Neural progenitor cell (in vitro differentiated cells): ENCODE data around the gene TEX101. TPM values are rescaled to one million over a fixed set of nuclear protein-coding genes. Genes with fewer than 3 reads are reported as not detected.

ENCODE experiments used
- DNase-seq: peaks from one replicate; pipeline ENCODE4 v3.0.0-alpha.2; 2016; ENCODE audit warnings: low spot score
- H2AFZ ChIP-seq: fragments of 200-600 bp; sonication (generic); replicated peaks from 2 replicates; pipeline ENCODE4 v1.6.1; 2016; ENCODE audit warnings: antibody characterized with exemption
- H3F3A ChIP-seq: fragments of 200-600 bp; sonication (generic); 2 replicates; pipeline ENCODE4 v1.6.1; 2016; ENCODE audit warnings: antibody characterized with exemption, low read depth
- H3K27ac ChIP-seq: fragments of 200-600 bp; sonication (generic); 2 replicates; pipeline ENCODE4 v1.5.1; 2016; ENCODE audit warnings: mild to moderate bottlenecking
- H3K27me3 ChIP-seq: fragments of 200-600 bp; sonication (generic); 2 replicates; pipeline ENCODE4 v1.6.1; 2016; ENCODE audit warnings: mild to moderate bottlenecking, moderate library complexity
- H3K36me3 ChIP-seq: fragments of 200-600 bp; sonication (generic); 2 replicates; pipeline ENCODE4 v1.5.1; 2016
- H3K4me1 ChIP-seq: fragments of 200-600 bp; sonication (generic); 2 replicates; pipeline ENCODE4 v1.6.1; 2016; ENCODE audit warnings: mixed run types
- H3K4me2 ChIP-seq: fragments of 200-600 bp; sonication (generic); 2 replicates; pipeline ENCODE4 v1.6.1; 2016
- H3K4me3 ChIP-seq: fragments of 200-600 bp; sonication (generic); 2 replicates; pipeline ENCODE4 v1.5.1; 2016
- H3K79me2 ChIP-seq: fragments of 200-600 bp; sonication (generic); 2 replicates; pipeline ENCODE4 v1.6.1; 2016; ENCODE audit warnings: low read depth
- H3K9ac ChIP-seq: fragments of 200-600 bp; sonication (generic); 2 replicates; pipeline ENCODE4 v1.6.1; 2016
- H3K9me3 ChIP-seq: fragments of 200-600 bp; sonication (generic); 2 replicates; pipeline ENCODE4 v1.5.1; 2016; ENCODE audit warnings: low read depth
- H4K20me1 ChIP-seq: fragments of 200-600 bp; sonication (generic); 2 replicates; pipeline ENCODE4 v1.6.1; 2016; ENCODE audit warnings: low read depth
- H3K27ac Mint-ChIP-seq: 3 replicates; pipeline ENCODE4 v1.8.0; 2021; ENCODE audit warnings: mixed read lengths
- H3K27me3 Mint-ChIP-seq: 2 replicates; pipeline ENCODE4 v1.8.0; 2022; ENCODE audit warnings: low read depth, mild to moderate bottlenecking, inconsistent platforms, moderate library complexity, mixed read lengths; ENCODE audit not compliant: insufficient read depth
- H3K36me3 Mint-ChIP-seq: 3 replicates; pipeline ENCODE4 v1.8.0; 2021; ENCODE audit warnings: mixed read lengths
- H3K4me1 Mint-ChIP-seq: 3 replicates; pipeline ENCODE4 v1.8.0; 2021; ENCODE audit warnings: mixed read lengths
- H3K4me3 Mint-ChIP-seq: 3 replicates; pipeline ENCODE4 v1.8.0; 2021; ENCODE audit warnings: mild to moderate bottlenecking, moderate library complexity, mixed read lengths
- H3K9me3 Mint-ChIP-seq: 3 replicates; pipeline ENCODE4 v1.8.0; 2020; ENCODE audit warnings: mixed read lengths
- EZH2 ChIP-seq: fragments of 200-600 bp; sonication (generic); IDR thresholded peaks from 2 replicates; pipeline ENCODE4 v1.6.1; 2017; ENCODE audit warnings: antibody characterized with exemption, mild to moderate bottlenecking, moderate library complexity
- EZH2phosphoT487 ChIP-seq: fragments of 200-600 bp; sonication (generic); IDR thresholded peaks from 2 replicates; pipeline ENCODE4 v1.6.1; 2017; ENCODE audit warnings: antibody characterized with exemption
- total RNA-seq: library from RNA; depleted of rRNA; stranded (reverse); fragments of >200 nt; gene quantifications from 2 replicates; pipeline ENCODE4 v1.2.3, GENCODE V29; 2015; ENCODE audit warnings: low replicate concordance
- TF ChIP-seq, protein P1 (sequence below): fragments of 200-600 bp; sonication (generic); IDR thresholded peaks from 2 replicates; pipeline ENCODE4 v1.5.1; 2017; ENCODE audit warnings: antibody characterized with exemption, mild to moderate bottlenecking

TEX101 gene
- total RNA-seq, 1 donor from 2014 or later: not detected

DNA sequence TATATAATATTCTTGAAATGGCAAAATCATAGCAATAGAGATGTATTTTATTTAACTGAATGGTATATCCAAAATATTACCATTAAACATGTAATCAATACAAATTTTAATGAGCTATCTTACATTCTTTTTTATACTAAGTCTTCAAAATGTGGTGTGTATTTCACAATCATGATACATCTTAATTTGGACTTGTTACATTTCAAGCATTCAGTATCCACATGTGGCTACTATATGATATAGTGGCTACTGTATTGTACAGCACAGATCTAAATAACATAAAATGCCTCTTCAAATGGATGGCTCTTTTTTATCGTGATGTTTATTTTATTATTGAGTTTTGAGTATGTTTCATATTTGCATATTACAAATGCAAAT lies 8.0 kb downstream of the TEX101 start:
- Histone ChIP-seq H3K4me1 (no peaks in the 10 kb centered on the region), H3K9ac (no peak overlapping the region), H3K4me2 (no peak overlapping the region), H4K20me1 (no peaks in the 10 kb centered on the region), H3K4me3 (no peak overlapping the region), H3K27ac (no peak overlapping the region), H3K79me2 (no peaks in the 10 kb centered on the region), H3F3A (no peaks in the 10 kb centered on the region), H3K36me3 (no peaks in the 10 kb centered on the region), H3K27me3 (no peaks in the 10 kb centered on the region), H2AFZ (no peak overlapping the region), H3K9me3 (no peaks in the 10 kb centered on the region)
- Mint-ChIP-seq H3K36me3 (no peaks in the 10 kb centered on the region), H3K27ac (no peak overlapping the region), H3K4me1 (peaks cover 9% of the 10 kb centered on the region), H3K27me3 (peaks cover 7% of the 10 kb centered on the region), H3K4me3 (no peak overlapping the region), H3K9me3 (no peaks in the 10 kb centered on the region)
- TF ChIP-seq EZH2phosphoT487: no peak
- no peak for TF ChIP-seq EZH2
- TF ChIP-seq, protein P1, sequence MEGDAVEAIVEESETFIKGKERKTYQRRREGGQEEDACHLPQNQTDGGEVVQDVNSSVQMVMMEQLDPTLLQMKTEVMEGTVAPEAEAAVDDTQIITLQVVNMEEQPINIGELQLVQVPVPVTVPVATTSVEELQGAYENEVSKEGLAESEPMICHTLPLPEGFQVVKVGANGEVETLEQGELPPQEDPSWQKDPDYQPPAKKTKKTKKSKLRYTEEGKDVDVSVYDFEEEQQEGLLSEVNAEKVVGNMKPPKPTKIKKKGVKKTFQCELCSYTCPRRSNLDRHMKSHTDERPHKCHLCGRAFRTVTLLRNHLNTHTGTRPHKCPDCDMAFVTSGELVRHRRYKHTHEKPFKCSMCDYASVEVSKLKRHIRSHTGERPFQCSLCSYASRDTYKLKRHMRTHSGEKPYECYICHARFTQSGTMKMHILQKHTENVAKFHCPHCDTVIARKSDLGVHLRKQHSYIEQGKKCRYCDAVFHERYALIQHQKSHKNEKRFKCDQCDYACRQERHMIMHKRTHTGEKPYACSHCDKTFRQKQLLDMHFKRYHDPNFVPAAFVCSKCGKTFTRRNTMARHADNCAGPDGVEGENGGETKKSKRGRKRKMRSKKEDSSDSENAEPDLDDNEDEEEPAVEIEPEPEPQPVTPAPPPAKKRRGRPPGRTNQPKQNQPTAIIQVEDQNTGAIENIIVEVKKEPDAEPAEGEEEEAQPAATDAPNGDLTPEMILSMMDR: no peak
- no peak for DNase-seq

DNA sequence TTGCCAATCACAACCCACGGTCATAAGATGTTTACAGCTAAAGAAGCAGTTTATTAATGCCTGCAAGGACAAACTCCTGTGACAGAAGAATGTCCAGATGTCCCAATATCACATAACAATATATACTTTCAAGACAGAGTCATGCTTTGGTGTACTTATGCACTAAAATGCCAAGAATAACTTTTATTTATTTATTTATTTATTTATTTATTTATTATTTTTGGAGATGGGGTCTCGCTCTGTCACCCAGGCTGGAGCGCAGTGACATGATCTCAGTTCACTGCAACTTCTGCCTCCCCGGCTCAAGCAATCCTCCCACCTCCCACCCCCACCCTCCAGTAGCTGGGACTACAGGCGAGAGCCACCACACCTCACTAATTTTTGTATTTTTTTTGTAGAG lies 9.1 kb downstream of the TEX101 start:
- H3K27me3 ChIP-seq: no peaks in the 10 kb centered on the region
- H3K4me1 Mint-ChIP-seq: peaks cover 9% of the 10 kb centered on the region
- no peaks in the 10 kb centered on the region for H3K4me1 ChIP-seq
- no peak for DNase-seq
- H3K27ac ChIP-seq: no peak overlapping the region
- H3K4me3 ChIP-seq: no peak overlapping the region
- H3K27ac Mint-ChIP-seq: no peak overlapping the region
- no peaks in the 10 kb centered on the region for H3K79me2 ChIP-seq
- peaks cover 7% of the 10 kb centered on the region for H3K27me3 Mint-ChIP-seq
- no peaks in the 10 kb centered on the region for H3F3A ChIP-seq
- no peaks in the 10 kb centered on the region for H4K20me1 ChIP-seq
- no peak overlapping the region for H3K4me2 ChIP-seq
- no peak for TF ChIP-seq EZH2
- no peak for TF ChIP-seq EZH2phosphoT487
- TF ChIP-seq, protein P1: no peak
- H3K4me3 Mint-ChIP-seq: no peak overlapping the region
- no peaks in the 10 kb centered on the region for H3K9me3 ChIP-seq
- H3K36me3 Mint-ChIP-seq: no peaks in the 10 kb centered on the region
- no peaks in the 10 kb centered on the region for H3K9me3 Mint-ChIP-seq
- H3K36me3 ChIP-seq: no peaks in the 10 kb centered on the region
- H2AFZ ChIP-seq: no peak overlapping the region
- no peak overlapping the region for H3K9ac ChIP-seq

DNA sequence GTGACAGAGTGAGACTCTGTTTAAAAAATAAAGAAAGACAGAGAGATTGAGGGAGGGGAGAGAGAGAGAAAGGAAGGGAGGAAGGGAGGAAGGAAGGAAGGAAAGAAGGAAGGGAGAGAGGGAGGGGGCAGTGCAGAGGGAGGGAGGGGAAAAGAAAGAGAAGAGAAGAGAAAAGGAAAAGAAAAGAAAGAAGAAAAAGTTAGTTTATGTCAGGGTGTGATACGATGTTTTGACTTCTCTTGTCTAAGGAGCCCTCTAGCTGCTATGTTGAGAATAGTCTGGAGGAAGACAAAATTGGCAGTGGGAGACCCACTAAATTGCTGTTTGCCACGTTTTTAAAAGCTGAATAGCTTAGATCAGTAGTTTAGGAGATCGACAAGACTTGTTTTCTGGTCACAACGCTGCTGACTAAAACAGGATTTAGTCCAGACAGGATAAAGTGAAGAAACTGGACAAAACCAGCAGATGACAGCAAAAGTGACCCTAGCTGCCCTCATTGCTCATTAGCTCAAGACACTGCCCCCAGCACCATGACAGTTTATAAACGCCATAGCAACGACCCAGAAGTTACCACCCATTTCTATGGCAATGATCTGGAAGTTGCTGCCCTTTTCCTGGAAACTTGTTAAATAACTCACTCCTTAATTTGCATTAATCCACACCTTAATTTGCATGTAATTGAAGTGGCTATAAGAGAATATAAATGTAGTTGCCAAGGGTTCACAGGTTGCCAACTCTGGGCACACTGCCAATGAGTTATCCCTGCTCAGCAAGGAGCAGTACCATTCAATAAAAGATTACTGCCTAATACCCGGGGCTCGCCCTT lies 11.1 kb downstream of the TEX101 start:
- no peaks in the 10 kb centered on the region for H3K9me3 Mint-ChIP-seq
- no peak overlapping the region for H3K4me3 Mint-ChIP-seq
- no peak overlapping the region for H3K4me3 ChIP-seq
- no peaks in the 10 kb centered on the region for H4K20me1 ChIP-seq
- no peaks in the 10 kb centered on the region for H3K36me3 Mint-ChIP-seq
- DNase-seq: peak; percentile 41
- no peaks in the 10 kb centered on the region for H3K9me3 ChIP-seq
- no peak overlapping the region for H3K27ac Mint-ChIP-seq
- peaks cover 9% of the 10 kb centered on the region for H3K4me1 Mint-ChIP-seq
- H3F3A ChIP-seq: no peaks in the 10 kb centered on the region
- no peaks in the 10 kb centered on the region for H3K4me1 ChIP-seq
- no peaks in the 10 kb centered on the region for H3K36me3 ChIP-seq
- H3K79me2 ChIP-seq: no peaks in the 10 kb centered on the region
- TF ChIP-seq, protein P1: peak; percentile 58
- TF ChIP-seq EZH2phosphoT487 (no peak), EZH2 (no peak)
- H3K27ac ChIP-seq: no peak overlapping the region
- H3K27me3 ChIP-seq: no peaks in the 10 kb centered on the region
- peaks cover 7% of the 10 kb centered on the region for H3K27me3 Mint-ChIP-seq
- H3K4me2 ChIP-seq: no peak overlapping the region
- H3K9ac ChIP-seq: no peak overlapping the region
- peak overlapping the region; percentile 75 for H2AFZ ChIP-seq
